Measurements from ENCODE around the gene BOD1L1.

The BOD1L1 gene
- 117 to 181 reads per million in 2 donors for total RNA-seq

GRCh38 chr4:13627606-13628311, at the start of gene BOD1L1:
BOD1L1 (minus strand) TSS chr4:13627725; CDS start chr4:13627587, 138 bp downstream.
- DNase-seq: peak; percentile 43 to 91 (median 60)

GRCh38 chr4:13674971-13675370, 47.4 kb upstream of the BOD1L1 start:
- DNase-seq: no peak

GRCh38 chr4:13673167-13673566, 45.6 kb upstream of the BOD1L1 start:
- no peak for DNase-seq

- DNase-seq: no peak
These were observed 43.1 kb upstream of the BOD1L1 start for GRCh38 chr4:13670456-13671160.

GRCh38 chr4:13665701-13666660, 38.5 kb upstream of the BOD1L1 start:
- no peak for DNase-seq

- DNase-seq: no peak
These were observed 32.0 kb upstream of the BOD1L1 start for GRCh38 chr4:13659341-13660070.

- DNase-seq: peak; percentile 10 to 55 (median 35)
These were observed 29.3 kb upstream of the BOD1L1 start for GRCh38 chr4:13656569-13657405.

- DNase-seq: peak; percentile 49 to 73 (median 63)
These were observed 26.8 kb upstream of the BOD1L1 start for GRCh38 chr4:13654162-13654797.

- DNase-seq: no peak
These were observed 26.2 kb upstream of the BOD1L1 start for GRCh38 chr4:13653766-13654161.

- DNase-seq: peak in 1 of 5 experiments; percentile 5
These were observed 19.5 kb upstream of the BOD1L1 start for GRCh38 chr4:13647031-13647430.

GRCh38 chr4:13645075-13645474, 17.6 kb upstream of the BOD1L1 start:
- DNase-seq: no peak

- DNase-seq: no peak
These were observed 14.8 kb upstream of the BOD1L1 start for GRCh38 chr4:13642170-13642950.

- DNase-seq: no peak
These were observed 13.6 kb upstream of the BOD1L1 start for GRCh38 chr4:13641084-13641483.

- no peak for DNase-seq
These were observed 12.8 kb upstream of the BOD1L1 start for GRCh38 chr4:13640149-13640940.

GRCh38 chr4:13635286-13635799, 7.8 kb upstream of the BOD1L1 start:
- DNase-seq: no peak

- no peak for DNase-seq
These were observed 6.1 kb upstream of the BOD1L1 start for GRCh38 chr4:13633671-13634070.

- peak in 2 of 5 experiments; percentile 12 to 13 for DNase-seq
These were observed 333 bp downstream of the BOD1L1 start for GRCh38 chr4:13627178-13627605.

- DNase-seq: peak in 1 of 5 experiments; percentile 9
These were observed 890 bp downstream of the BOD1L1 start for GRCh38 chr4:13626492-13627177.
